Endothelial cell of umbilical vein (primary cell): ENCODE measurements around the gene PDIA5. TPM values are rescaled to one million over a fixed set of nuclear protein-coding genes. Genes with fewer than 3 reads are reported as not detected.

Experiments
- BruUV-seq: library from RNA; stranded (reverse); fragments of 400-500 nt; replicated peaks from 2 replicates; lab custom pipeline; 2021; lab: Mats Ljungman, UMichigan
- CTCF ChIA-PET: fragments of 300-600, 350-600 bp; sonication (Branson Sonifier 250); formaldehyde crosslinking; loops from one replicate; lab custom pipeline; 2021; ENCODE audit warnings: antibody characterized with exemption, inconsistent platforms; lab: Charles Lee
- POLR2A ChIA-PET: fragments of 300-600, 350-600 bp; sonication (Branson Sonifier 250); formaldehyde crosslinking; loops from one replicate; lab custom pipeline; 2021; ENCODE audit warnings: antibody characterized with exemption, inconsistent platforms; lab: Charles Lee
- DNase-seq: peaks from one replicate; pipeline ENCODE4 v3.0.0-alpha.2; 2011; ENCODE audit warnings: low read depth, low spot score
- FAIRE-seq: peaks from 2 replicates; lab custom pipeline; 2011; peaks lifted over from hg19 to GRCh38; lab: Jason Lieb, UNC
- H2AFZ ChIP-seq: 2 replicates; pipeline ENCODE4 v1.6.0; 2012; ENCODE audit warnings: low read depth, low read length, control low read depth, inconsistent platforms
- H3K27ac ChIP-seq: 2 replicates; pipeline ENCODE4 v1.5.1; 2011; ENCODE audit warnings: low read depth, mild to moderate bottlenecking, control low read depth, low read length, moderate library complexity; ENCODE audit not compliant: insufficient read depth
- H3K27me3 ChIP-seq, 2 experiments: 2 replicates each; pipeline versions ENCODE4 v1.6.0 to v1.6.1; 2011; ENCODE audit warnings: low read length in 2 of 2, mixed read lengths in 1 of 2; ENCODE audit not compliant: control insufficient read depth in 2 of 2, insufficient read depth in 2 of 2
- H3K36me3 ChIP-seq, 2 experiments: 2 replicates in 1 of 2; 3 replicates in 1 of 2; pipeline ENCODE4 v1.5.1; 2011; ENCODE audit warnings: low read length in 2 of 2, mild to moderate bottlenecking in 1 of 2, moderate library complexity in 1 of 2; ENCODE audit not compliant: control insufficient read depth in 2 of 2, insufficient read depth in 2 of 2; ENCODE audit errors: extremely low read depth in 1 of 2
- H3K4me1 ChIP-seq: 3 replicates; pipeline ENCODE4 v1.5.1; 2011; ENCODE audit warnings: mild to moderate bottlenecking, low read length; ENCODE audit not compliant: control insufficient read depth, insufficient read depth; ENCODE audit errors: extremely low read depth
- H3K4me2 ChIP-seq: 2 replicates; pipeline ENCODE4 v1.6.1; 2011; ENCODE audit warnings: low read length, control low read depth, mixed read lengths; ENCODE audit not compliant: insufficient read depth
- H3K4me3 ChIP-seq, 3 experiments: fragments of 200-600 bp in 1 of 3; sonication (generic), shearing (Covaris generic) in 1 of 3; replicated peaks in 1 of 3; 2 replicates each; pipeline ENCODE4 v1.5.1; 2011 to 2016; ENCODE audit warnings: control low read depth in 3 of 3, low read length in 3 of 3, mild to moderate bottlenecking in 2 of 3, inconsistent platforms in 1 of 3, low read depth in 1 of 3, moderate library complexity in 1 of 3; ENCODE audit not compliant: insufficient read depth in 1 of 3
- H3K79me2 ChIP-seq: 2 replicates; pipeline ENCODE4 v1.6.0; 2012; ENCODE audit warnings: low read length, inconsistent platforms; ENCODE audit not compliant: control insufficient read depth, insufficient read depth
- H3K9ac ChIP-seq: replicated peaks from 2 replicates; pipeline ENCODE3; 2011; ENCODE audit warnings: low read length, control low read depth; ENCODE audit not compliant: insufficient read depth; ENCODE audit errors: extremely low read depth
- H3K9me1 ChIP-seq: replicated peaks from 3 replicates; pipeline ENCODE4 v1.6.0; 2011; ENCODE audit warnings: mild to moderate bottlenecking, low read length; ENCODE audit not compliant: control insufficient read depth, insufficient read depth; ENCODE audit errors: extremely low read depth
- H3K9me3 ChIP-seq: replicated peaks from 2 replicates; pipeline ENCODE4 v1.5.1; 2012; ENCODE audit warnings: low read length, inconsistent platforms; ENCODE audit not compliant: control insufficient read depth, insufficient read depth
- H4K20me1 ChIP-seq: replicated peaks from 2 replicates; pipeline ENCODE3; 2011; ENCODE audit warnings: mild to moderate bottlenecking, low read length; ENCODE audit not compliant: control insufficient read depth, insufficient read depth; ENCODE audit errors: extremely low read depth
- EZH2 ChIP-seq: IDR thresholded peaks from 2 replicates; pipeline ENCODE4 v1.6.1; 2012; ENCODE audit warnings: borderline replicate concordance, low read depth, mild to moderate bottlenecking, moderate library complexity, low read length, inconsistent platforms; ENCODE audit not compliant: severe bottlenecking
- FOS ChIP-seq: IDR thresholded peaks from 2 replicates; pipeline ENCODE4 v1.6.1; 2011; ENCODE audit warnings: mild to moderate bottlenecking, low read length, moderate library complexity, borderline replicate concordance; ENCODE audit not compliant: insufficient read depth
- GATA2 ChIP-seq: IDR thresholded peaks from 2 replicates; pipeline ENCODE4 v1.7.0; 2011; ENCODE audit warnings: low read depth, mild to moderate bottlenecking, moderate library complexity, mixed read lengths, low read length; ENCODE audit not compliant: insufficient read length, insufficient read depth
- JUN ChIP-seq: IDR thresholded peaks from 2 replicates; pipeline ENCODE4 v1.6.1; 2011; ENCODE audit warnings: borderline replicate concordance, low read depth; ENCODE audit not compliant: insufficient read length, insufficient read depth
- MYC ChIP-seq: IDR thresholded peaks from one replicate; pipeline ENCODE4 v1.6.1; 2011; ENCODE audit warnings: mild to moderate bottlenecking, low read depth, low read length
- POLR2A ChIP-seq: IDR thresholded peaks from 2 replicates; pipeline ENCODE4 v1.6.1; 2012; ENCODE audit warnings: low read depth, mild to moderate bottlenecking, control low read depth, low read length
- POLR2AphosphoS5 ChIP-seq: IDR thresholded peaks from 2 replicates; pipeline ENCODE4 v1.6.1; 2012; ENCODE audit warnings: low read depth, mild to moderate bottlenecking, control low read depth, low read length, moderate library complexity; ENCODE audit not compliant: insufficient read depth
- dilution Hi-C: fragments of 300-500 bp; cut with MboI; formaldehyde crosslinking; loops from one replicate; pipeline ENCODE4 v1.15.0; 2019; ENCODE audit warnings: low sequenced_read_pairs; ENCODE audit not compliant: extremely low pct_ligation_motif_present
- intact Hi-C: fragments of 100-400 bp; cut with micrococcal nuclease; formaldehyde crosslinking; loops from one replicate; pipeline ENCODE4 v1.10.0; 2022
- polyA plus RNA-seq, 4 experiments: library from polyadenylated mRNA; depleted of rRNA in 3 of 4; stranded (reverse) in 3 of 4; unstranded in 1 of 4; fragments of >200 nt; gene quantifications; 2 replicates each; pipeline versions ENCODE4 v1.2.1 to v1.2.3, GENCODE V29; 2011 to 2012; ENCODE audit warnings: missing spikeins in 1 of 4
- total RNA-seq: library from RNA; stranded (reverse); gene quantifications from 2 replicates; pipeline ENCODE4 v1.2.3, GENCODE V29; 2021
- TF ChIP-seq, protein P1 (sequence below), 2 donors: IDR thresholded peaks; 1 replicate in 1 of 2; 2 replicates in 1 of 2; pipeline ENCODE4 v1.5.1; 2011; ENCODE audit warnings: low read length in 2 of 2, mild to moderate bottlenecking in 2 of 2, moderate library complexity in 2 of 2, control low read depth in 1 of 2, inconsistent platforms in 1 of 2, low read depth in 1 of 2; ENCODE audit not compliant: insufficient read depth in 1 of 2; ENCODE audit errors: extremely low read depth in 1 of 2
- TF ChIP-seq, protein P2 (sequence below): IDR thresholded peaks from 2 replicates; pipeline ENCODE4 v1.6.1; 2011; ENCODE audit not compliant: insufficient read depth, insufficient read length

The PDIA5 gene
- total and polyA plus RNA-seq, 2 donors (not counting 3 experiments of a cell fraction or from before 2014, with no cell fraction given): 55.7 to 85.6 TPM

DNA sequence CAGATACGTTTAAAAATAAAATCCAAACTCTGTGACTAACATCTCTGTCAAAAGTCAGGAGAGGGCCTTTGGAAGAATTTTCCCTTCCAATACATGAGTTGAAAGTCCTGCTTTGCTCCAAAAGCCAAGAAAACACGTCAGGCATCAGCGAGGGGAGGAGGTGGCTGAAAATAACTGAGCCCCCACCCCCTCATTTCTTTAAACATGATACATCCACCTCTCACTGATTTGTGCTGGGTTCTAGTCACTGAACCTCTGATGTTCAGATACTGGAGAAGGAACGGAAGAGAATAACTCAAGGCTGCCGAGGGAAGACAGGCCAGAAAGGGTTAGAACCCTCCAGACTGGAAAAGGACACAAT lies 29.8 kb upstream of the PDIA5 start:
- H3K27me3 ChIP-seq: peaks cover 40 to 43% of the 10 kb centered on the region in 2 experiments
- no peaks in the 10 kb centered on the region for H3K4me1 ChIP-seq
- dilution Hi-C loops (no loop called here), intact Hi-C loops (no loop called here)
- H3K4me3 ChIP-seq: no peak overlapping the region
- no peaks in the 10 kb centered on the region for H3K9me1 ChIP-seq
- no peak overlapping the region for H3K9ac ChIP-seq
- no peak for TF ChIP-seq POLR2A
- no peak for TF ChIP-seq FOS
- TF ChIP-seq, protein P1, sequence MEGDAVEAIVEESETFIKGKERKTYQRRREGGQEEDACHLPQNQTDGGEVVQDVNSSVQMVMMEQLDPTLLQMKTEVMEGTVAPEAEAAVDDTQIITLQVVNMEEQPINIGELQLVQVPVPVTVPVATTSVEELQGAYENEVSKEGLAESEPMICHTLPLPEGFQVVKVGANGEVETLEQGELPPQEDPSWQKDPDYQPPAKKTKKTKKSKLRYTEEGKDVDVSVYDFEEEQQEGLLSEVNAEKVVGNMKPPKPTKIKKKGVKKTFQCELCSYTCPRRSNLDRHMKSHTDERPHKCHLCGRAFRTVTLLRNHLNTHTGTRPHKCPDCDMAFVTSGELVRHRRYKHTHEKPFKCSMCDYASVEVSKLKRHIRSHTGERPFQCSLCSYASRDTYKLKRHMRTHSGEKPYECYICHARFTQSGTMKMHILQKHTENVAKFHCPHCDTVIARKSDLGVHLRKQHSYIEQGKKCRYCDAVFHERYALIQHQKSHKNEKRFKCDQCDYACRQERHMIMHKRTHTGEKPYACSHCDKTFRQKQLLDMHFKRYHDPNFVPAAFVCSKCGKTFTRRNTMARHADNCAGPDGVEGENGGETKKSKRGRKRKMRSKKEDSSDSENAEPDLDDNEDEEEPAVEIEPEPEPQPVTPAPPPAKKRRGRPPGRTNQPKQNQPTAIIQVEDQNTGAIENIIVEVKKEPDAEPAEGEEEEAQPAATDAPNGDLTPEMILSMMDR (IDR thresholded peaks at IDR 0.05; ENCODE audit: extremely low read depth in 1 of 2, insufficient read depth in 1 of 2, low read depth in 1 of 2, low read length in 2 of 2): no peak
- TF ChIP-seq GATA2: no peak
- TF ChIP-seq POLR2AphosphoS5: no peak
- no peak for TF ChIP-seq EZH2
- H3K79me2 ChIP-seq: no peaks in the 10 kb centered on the region
- BruUV-seq: no TSS peak
- no peak overlapping the region for H3K27ac ChIP-seq
- no peak overlapping the region for H3K4me2 ChIP-seq
- DNase-seq: no peak
- no peaks in the 10 kb centered on the region for H3K36me3 ChIP-seq
- H3K9me3 ChIP-seq: no peaks in the 10 kb centered on the region
- FAIRE-seq: no peak
- H2AFZ ChIP-seq: no peak overlapping the region
- ChIA-PET CTCF (interaction anchor here (1.0 kb wide), 1 partner anchor 11 kb away, joined by 3 read pairs; no protein-coding TSS in a partner anchor), POLR2A (no interaction called here)
- no peaks in the 10 kb centered on the region for H4K20me1 ChIP-seq

DNA sequence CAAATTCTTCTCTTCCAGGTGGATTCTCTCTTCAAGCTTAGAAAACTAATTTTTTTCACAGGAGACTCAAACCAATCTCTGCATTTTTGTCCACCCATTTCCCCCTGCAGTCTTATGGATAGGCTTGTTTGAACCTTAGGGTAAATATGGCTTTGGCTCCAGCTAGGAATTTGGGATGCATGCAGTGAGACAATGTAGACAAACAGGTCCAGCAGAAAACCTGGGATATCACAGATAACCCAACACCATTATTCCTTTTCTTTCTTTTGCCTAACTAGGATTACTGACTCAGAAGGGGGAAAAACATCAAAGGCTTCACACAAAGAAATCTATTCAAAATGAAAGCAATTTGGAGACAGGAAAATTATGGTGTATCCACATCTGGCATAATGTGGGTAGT lies 28.1 kb upstream of the PDIA5 start:
- Histone ChIP-seq H3K79me2 (no peaks in the 10 kb centered on the region), H3K9me3 (no peaks in the 10 kb centered on the region), H3K9me1 (no peaks in the 10 kb centered on the region), H3K4me1 (no peaks in the 10 kb centered on the region), H3K9ac (no peak overlapping the region), H3K27ac (no peak overlapping the region), H4K20me1 (no peaks in the 10 kb centered on the region), H3K4me3 (no peak overlapping the region), H3K27me3 (peaks cover 42% of the 10 kb centered on the region in 2 experiments), H3K36me3 (no peaks in the 10 kb centered on the region), H3K4me2 (no peak overlapping the region), H2AFZ (no peak overlapping the region)
- dilution Hi-C loops: no loop called here
- POLR2A ChIA-PET: no interaction called here
- TF ChIP-seq POLR2A (no peak), FOS (no peak), GATA2 (no peak), EZH2 (no peak), POLR2AphosphoS5 (no peak), JUN (no peak), MYC (no peak)
- TF ChIP-seq, protein P1 (IDR thresholded peaks at IDR 0.05; ENCODE audit: extremely low read depth in 1 of 2, insufficient read depth in 1 of 2, low read depth in 1 of 2, low read length in 2 of 2): no peak
- TF ChIP-seq, protein P2, sequence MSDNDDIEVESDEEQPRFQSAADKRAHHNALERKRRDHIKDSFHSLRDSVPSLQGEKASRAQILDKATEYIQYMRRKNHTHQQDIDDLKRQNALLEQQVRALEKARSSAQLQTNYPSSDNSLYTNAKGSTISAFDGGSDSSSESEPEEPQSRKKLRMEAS: no peak
- DNase-seq: no peak
- BruUV-seq: no TSS peak
- no peak for FAIRE-seq
- CTCF ChIA-PET: interaction anchor here (0.9 to 1.3 kb wide), 3 partner anchors 9 to 12 kb away, joined by 3 to 4 read pairs (median 3); partner anchors contain the start of gene SEMA5B
- intact Hi-C loops: no loop called here
